Inflammatory macrophage (primary cell): ENCODE measurements around the gene IL17RB.
A peak's percentile ranks its signal among the peaks of the same experiment; 100 is the strongest.

ENCODE experiments used
- DNase-seq, 2 donors: peaks; one replicate each; pipeline ENCODE4 v3.0.0-alpha.2; 2020 to 2022

Gene IL17RB

DNA sequence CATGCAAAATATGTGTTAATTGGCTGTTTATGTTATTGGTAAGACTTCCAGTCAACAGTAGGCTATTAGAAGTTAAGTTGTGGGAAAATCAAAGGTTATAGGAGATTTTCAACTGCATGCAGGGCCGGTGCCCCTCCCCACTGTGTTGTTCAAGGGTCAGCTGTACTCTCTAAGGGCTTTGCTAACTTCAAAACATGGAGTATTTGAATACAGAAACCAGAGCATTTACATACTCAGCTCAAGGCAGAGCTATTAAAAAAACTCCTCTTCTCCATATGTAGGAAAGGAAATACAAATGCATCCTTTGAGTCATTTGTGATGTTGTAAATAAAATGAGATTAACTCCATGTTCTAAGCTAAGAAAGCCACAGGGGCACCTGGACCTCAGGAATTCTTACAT lies 16.8 kb downstream of the IL17RB start:
- DNase-seq = no peak

DNA sequence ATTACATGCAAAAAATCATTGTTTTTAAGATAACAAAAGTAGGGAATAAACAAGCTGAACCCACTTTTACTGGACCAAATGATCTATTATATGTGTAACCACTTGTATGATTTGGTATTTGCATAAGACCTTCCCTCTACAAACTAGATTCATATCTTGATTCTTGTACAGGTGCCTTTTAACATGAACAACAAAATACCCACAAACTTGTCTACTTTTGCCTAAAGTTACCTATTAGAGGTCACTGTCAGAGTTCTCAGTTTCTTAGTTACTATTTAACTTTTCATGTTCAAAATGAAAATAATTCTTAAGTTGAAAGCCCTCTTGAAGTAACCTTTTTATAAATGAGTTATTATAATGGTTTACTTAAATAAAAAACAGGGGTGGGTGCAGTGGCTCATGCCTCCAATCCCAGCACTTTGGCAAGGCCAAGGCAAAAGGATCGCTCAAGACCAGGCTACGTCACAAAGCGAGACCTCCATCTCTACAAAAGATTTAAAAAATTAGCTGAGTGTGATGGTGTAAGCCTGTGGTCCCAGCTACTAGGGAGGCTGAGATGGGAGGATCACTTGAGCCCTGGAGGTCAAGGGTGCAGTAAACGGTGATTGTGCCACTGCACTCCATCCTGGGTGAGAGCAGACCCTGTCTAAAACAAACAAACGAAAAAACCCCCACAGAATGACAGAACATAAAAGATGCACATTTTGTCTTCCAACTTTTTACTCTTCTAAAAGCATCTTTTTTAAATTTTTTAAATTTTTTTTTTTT lies 19.5 kb downstream of the IL17RB start:
- DNase-seq = no peak

DNA sequence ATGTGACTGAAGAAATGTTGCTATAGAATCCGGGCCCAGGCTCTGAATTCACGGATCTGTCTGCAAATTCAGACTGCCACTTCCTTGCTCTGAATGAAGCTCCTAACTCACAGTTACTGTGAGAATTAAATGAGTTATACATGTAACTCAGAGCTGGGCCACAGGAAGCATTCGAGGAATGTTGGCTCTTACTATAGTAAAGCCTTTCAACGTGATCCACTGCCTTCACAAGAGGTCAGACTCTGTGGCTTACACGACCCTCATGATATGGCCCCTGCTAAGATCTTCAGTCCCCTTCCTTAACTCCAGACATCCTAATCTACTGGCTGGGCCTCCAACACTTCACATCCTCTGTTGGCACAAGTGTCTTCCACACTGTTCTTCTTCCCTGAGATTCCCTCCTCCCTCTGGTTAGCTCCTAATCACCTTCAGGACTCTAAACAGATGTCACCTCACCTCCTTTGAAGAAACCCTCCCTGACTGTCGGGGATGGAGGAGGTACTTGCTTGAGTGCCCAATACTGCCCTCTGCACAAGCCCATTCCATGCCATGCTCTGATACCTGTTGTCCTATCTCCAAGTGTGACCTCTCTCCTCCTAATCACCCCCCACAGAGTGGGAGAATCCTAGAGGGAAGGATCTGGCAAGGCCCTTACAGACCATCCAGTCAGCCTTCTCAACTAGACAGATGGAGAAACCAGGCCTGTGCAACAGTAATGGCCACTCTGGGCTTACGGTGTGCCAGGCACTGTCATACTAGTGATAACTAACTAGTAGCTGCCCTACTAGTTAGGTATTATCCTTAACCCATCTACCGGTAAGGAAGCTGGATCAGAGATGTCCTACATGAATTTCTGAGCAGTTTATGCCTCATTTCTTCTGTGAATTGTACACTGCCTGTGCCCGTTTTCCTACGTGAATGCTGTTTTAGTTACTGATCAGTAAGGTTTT lies 34.3 kb downstream of the IL17RB start:
- no peak for DNase-seq

DNA sequence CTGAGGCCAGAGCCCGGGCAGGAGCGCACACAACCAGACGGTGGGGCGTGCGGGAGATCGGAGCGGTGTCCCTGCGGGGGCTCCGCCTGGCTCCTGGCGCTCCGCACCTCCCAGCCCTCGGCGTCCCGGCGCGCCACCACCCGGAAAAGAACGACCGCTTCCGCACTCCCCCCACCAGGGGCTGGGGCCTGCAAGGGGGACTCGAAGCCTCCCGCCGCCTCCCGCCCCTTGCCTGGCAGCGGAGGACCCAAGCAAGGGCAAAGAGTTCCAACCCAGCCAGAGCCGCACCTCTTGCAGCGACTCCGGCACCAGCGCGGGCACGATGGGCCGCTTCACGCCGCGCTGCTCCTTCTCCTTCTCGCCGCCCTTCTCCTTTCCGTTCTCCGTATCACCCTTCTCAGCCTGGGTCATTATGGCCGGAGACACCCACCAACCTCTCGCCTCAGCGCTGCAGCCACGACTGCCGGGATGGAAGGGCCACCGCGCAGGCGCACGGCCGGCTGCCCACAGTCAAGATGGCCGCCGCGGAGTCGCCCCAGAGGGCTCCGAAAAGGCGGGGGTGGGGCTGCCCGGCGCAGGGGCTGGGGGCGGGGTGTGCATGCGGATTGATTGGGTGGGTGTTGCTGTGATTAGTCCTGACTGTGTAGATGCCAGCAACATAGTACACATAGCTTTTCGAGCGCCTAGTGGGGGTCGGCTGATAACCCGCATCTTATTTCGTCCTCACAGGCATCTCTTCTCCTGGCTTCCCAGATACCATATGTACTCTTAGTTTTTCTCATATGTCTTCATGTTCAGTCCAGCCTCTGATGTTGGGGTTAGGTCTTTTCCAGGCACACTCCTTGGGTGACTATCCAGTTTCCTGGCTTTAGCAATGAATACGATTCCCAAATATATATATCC lies 35.6 kb downstream of the IL17RB start, which contains the start of gene ACTR8:
ACTR8 (minus strand) TSS at position 462 of the 903 bp plus-strand sequence; CDS start at position 411, 51 bp downstream.
- DNase-seq = peak; percentile 82 to 88

DNA sequence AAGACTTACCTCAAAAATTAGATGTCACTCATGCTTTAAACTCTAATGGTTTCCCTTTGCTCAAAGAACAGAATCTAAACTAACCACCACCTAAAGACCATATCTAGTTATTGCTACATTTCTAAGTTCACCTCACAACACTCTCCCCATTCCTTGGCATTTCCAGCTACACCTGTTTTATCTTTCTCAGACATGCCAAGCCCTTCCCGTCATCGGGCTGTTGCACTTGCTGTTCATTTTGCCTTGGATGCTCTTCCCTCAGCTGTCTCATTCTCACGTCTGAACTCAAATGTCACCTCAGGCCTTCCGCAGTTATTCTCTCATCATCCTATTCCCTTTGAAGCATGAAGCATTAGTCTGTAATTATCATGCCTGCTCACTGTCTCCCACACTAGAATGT lies 36.6 kb downstream of the IL17RB start:
- DNase-seq = no peak

DNA sequence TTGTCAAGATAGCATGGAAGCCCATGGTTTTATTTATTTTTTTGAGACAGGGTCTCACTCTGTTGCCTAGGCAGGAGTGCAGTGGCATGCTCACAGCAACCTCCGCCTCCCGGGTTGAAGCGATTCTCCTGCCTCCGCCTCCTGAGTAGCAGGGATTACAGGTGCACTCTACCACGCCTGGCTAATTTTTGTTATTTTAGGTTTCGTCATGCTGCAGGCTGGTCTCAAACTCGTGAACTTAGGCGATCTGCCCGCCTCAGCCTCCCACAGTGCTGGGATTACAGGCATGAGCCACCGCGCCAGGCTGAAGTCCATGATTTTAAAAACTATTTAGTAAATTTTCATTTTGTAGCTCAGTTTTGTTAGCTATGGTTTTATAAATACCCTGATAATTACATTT lies 38.3 kb downstream of the IL17RB start:
- no peak for DNase-seq

DNA sequence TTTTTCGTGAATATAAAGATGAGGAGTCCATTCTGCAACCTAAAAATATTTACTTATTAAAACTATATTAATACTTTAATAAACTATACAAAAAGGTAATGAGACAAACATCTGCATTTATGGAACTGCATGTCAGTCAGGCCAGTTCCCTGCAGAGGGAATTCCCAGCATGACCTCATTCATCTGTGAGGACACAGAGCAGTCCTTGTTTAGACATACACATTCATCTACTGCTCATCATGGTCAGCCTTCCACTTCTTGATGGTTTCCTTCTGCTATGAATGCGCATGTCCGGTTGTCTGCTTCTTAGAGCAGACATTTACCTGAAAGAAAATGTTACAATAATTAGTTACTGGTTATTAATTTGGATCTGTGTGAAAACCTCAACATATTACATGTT lies 38.9 kb downstream of the IL17RB start:
- DNase-seq = peak in 1 of 2 donors; percentile 39

DNA sequence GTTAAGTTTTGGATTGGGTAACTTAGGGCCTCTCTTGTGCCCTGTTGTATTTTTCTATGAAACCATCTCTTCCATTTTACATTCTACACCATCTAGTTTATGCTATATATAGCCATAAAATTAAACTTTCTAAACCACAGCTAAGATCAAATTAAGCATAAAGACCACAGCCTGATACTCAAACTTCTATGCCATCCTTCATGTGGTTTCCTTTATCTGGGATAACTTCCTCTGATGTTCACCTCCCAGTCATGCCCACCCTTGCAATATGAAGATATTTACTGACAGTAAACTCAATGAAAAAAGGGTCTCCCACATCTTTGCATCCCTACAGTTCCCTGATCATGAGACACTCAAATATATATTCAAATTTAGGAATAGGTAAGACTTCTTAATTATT lies 41.1 kb downstream of the IL17RB start:
- no peak for DNase-seq

DNA sequence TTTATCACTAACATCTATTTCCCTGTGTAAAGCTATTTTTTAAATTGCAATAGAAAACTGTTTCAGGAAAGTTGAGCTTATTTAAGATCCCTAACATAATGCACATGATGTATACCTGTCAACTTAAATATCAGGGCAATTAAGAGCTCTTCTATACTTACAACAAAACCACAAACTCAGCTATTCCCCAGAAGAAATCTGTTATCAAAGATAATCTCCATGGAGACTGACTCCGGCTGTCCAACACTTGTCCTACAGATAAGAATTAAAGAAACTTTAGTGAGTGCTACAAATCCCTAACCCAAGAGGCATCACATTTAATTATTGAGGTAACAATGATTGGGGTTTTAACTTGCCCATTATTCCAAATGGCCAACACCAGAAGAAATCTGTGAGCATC lies 41.9 kb downstream of the IL17RB start:
- DNase-seq = no peak

DNA sequence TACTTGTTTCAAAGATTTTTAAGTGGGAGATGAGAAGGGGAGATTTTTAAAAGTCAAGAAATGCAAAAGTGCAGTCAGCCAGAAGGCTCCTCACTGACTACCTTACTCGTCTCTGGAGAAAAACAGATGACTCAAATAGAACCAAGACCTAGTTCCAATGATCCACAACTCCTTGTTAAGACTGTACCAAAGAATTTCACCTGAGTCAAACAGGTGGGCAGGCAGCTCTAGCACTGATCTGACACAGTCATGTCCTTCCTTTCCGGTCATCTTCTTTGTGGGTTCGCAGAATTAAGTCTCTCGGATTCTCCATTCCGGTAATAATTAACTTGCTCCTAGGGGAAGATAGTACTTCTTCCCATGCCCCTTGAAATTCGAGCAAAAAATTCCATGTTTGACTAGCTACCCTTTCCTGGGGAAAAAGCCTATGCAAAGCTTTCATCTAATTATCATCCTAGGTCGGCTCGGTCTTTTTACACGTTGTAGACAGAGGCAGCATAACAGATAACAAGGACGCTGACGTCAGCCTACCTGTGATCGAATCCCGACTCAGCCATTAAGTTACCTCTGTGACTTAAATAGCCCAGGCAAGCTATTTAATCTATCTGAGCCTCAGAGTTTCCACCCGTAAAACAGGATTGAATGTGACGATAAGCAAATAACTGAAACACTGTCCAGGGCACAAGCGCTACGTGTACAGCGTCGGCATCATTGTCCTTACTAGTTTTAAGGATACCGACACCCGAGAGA lies 44.5 kb downstream of the IL17RB start:
- DNase-seq = peak in 1 of 2 donors; percentile 14

DNA sequence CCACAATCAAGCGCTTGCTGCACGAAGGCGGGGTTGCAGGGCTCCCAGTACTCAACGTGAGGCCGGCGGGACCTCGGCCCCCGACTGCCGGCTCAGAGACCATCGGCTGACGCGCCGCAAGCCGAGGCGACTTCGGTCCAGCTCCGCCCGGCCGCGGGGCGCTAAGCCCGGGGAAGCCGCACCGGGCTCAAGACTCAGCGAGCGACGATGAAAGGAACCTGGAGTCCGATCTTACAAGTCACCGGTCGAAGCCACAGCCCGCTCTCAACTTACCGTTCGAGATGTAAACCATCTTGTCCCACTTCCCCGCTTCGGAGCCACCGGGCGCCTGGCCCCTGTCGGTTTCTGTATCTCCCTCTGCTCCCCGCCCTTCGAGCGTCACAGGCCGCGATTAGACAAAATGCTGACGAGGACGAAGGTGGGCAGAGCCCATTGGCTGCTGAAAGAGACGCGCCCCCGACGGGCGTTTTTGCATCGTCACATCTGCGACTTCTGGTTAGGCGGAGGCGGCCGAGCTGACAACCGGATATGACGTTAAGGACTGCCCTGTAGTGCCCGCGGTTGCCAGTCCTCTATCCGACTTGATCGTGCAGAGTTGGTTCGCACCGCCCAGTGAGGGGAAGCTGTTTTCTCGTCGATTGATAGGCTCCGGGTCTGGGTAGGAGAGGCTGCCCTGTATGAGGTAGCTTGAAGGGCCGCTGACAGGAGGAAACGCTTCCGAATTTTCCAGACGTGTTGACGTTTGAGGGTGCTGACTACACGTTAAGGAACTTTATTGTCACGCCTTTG lies 45.3 kb downstream of the IL17RB start, which contains the start of gene SELENOK:
SELENOK (minus strand) TSS at position 363 of the 789 bp plus-strand sequence.
- peak; percentile 100 for DNase-seq

DNA sequence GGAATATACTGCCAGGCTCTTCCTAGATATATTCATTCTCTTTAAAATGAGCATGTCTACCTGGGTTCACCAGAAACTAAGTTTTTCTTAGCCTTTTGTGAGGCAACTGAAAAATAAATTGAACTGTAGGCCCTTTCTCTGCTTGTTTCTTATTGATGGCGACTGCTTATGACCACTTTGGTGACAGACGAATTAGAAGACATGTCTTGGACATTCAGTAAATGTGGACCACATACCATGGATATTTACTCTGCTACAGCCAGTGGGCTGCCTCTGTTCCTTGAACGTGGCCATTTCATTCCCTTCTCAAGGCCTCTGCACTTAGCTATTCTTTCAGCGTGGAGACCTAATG lies 45.9 kb downstream of the IL17RB start:
- no peak for DNase-seq

DNA sequence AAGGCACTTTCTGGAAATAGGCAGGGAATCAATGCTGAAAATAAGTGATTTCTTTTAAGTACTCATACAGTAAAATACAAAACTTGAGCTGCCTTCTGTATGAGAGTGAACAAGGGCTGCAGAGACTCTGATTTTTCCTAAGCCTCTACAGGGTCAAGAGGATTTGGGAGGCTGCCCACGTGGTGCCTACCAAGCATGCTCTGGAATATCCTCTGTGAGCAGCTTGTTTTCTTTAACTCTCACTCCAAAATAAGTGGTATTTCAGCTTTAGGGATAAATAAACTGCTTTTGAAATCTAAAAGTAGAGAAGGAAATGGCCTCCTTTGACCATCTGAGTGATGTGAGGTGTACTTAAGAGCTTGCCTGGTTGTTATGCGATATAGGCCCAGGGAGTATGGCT lies 53.4 kb downstream of the IL17RB start:
- no peak for DNase-seq

DNA sequence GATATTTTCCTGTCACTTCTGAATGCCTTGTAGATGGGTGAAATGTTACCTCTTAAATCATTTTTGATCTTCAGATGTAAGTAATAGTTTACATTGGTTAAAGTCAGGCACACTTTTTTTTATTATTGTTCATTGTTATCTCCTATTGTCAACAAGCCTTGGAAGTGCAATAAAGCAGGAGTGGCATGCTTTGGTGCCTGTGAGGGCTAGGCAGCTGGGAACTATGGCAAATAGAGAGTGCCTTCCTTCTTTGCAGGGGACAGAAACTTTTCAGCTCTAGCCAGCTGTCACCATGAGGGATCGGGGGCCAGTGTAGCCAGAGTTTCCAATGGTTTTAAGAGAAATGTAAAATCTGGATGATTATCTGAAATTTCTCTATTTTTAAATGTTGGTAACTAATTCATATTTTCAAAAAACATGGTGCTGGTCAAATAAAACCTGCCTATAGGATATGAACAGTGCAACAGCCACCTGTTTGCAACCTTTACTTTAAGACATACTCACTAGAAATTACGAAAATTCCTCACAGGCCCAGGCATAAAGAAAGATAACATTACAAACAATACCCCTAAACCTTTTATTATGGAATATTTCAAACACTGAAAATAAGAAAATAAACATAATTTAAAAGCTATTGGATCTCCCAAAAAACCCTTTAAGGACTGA lies 54.4 kb downstream of the IL17RB start:
- DNase-seq = no peak

DNA sequence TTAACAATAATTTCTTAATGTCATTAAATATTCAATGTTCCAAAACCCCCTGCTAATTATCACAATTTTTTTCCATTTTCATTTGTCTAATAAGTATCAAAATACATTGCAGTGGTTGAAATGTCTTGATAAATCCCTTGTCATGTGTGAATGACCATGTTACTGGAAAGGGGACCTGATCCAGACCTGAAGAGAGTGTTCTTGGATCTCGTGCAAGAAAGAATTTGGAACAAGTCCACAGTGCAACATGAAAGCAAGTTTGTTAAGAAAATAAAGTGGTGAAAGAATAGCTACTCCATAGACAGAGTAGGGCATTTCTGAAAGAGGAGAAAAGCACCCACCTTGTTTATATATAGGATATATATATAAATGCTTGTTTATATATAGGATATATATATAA lies 55.7 kb downstream of the IL17RB start:
- DNase-seq = no peak

DNA sequence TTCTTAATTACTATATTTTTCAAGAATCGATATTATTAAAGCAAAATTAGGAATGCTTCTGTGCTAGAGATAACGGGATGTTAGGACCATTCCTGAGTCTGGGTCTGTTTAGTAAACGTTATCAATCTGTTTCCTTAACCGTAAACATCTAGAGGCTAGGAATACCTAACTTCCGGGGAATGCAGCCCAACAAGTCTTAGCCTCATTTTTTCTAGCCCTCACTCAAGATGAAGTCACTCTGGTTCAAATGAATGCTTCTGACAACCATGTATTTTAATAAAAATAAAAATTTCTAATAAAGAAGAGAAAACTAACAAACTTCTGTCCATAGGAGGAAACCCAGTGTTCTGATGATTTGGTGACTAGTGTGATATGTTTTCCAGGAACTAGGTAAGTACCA lies 56.3 kb downstream of the IL17RB start:
- DNase-seq = no peak

DNA sequence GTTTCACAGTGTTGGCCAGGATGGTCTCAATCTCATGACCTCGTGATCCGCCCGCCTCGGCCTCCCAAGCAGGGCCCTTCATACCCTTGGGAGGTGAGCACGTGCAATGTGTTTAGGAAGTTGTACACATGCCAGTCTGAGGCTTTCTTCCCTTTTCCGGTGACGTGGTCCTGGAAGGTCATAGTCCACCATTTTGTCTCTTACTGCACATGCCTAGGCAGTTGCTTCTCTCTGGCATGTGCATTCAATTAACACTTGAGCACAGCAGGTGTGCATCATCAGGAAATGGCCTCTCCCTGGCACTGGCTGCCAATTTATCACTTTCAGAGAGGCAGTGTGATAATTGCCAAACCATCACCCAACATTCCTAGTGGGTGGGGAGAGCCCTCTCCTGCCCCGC lies 67.0 kb downstream of the IL17RB start:
- no peak for DNase-seq
